Inflammatory macrophage treated with lipopolysaccharide for 4 hours (primary cell): ENCODE results near the gene ABCC1.
A peak's percentile ranks its signal among the peaks of the same experiment; 100 is the strongest.

Source experiments
- DNase-seq: peaks from one replicate; pipeline ENCODE4 v3.0.0-alpha.2; 2020

Gene ABCC1

GRCh38 chr16:15993946-15994665, 44.7 kb downstream of the ABCC1 start:
- no peak for DNase-seq

- DNase-seq, result no peak
Observed at GRCh38 chr16:15996432-15997109, 47.2 kb downstream of the ABCC1 start.

- DNase-seq, result no peak
Observed at GRCh38 chr16:16000685-16001084, 51.3 kb downstream of the ABCC1 start.

GRCh38 chr16:16001596-16002255, 52.3 kb downstream of the ABCC1 start:
- DNase-seq, result no peak

- no peak for DNase-seq
Observed at GRCh38 chr16:16003719-16004313, 54.4 kb downstream of the ABCC1 start.

GRCh38 chr16:16004314-16004749, 54.9 kb downstream of the ABCC1 start:
- no peak for DNase-seq

GRCh38 chr16:16005721-16006120, 56.3 kb downstream of the ABCC1 start:
- no peak for DNase-seq

GRCh38 chr16:16006650-16007049, 57.2 kb downstream of the ABCC1 start:
- DNase-seq, result no peak

GRCh38 chr16:16007743-16008111, 58.3 kb downstream of the ABCC1 start:
- peak; percentile 47 for DNase-seq

GRCh38 chr16:16008666-16009065, 59.2 kb downstream of the ABCC1 start:
- no peak for DNase-seq

- DNase-seq, result no peak
Observed at GRCh38 chr16:16009401-16009800, 60.0 kb downstream of the ABCC1 start.

GRCh38 chr16:16010194-16010593, 60.8 kb downstream of the ABCC1 start:
- no peak for DNase-seq

- DNase-seq, result no peak
Observed at GRCh38 chr16:16012144-16012543, 62.7 kb downstream of the ABCC1 start.

GRCh38 chr16:16013812-16014211, 64.4 kb downstream of the ABCC1 start:
- DNase-seq, result no peak

- no peak for DNase-seq
Observed at GRCh38 chr16:16014329-16015224, 65.2 kb downstream of the ABCC1 start.

- no peak for DNase-seq
Observed at GRCh38 chr16:16015849-16016248, 66.4 kb downstream of the ABCC1 start.

- DNase-seq, result no peak
Observed at GRCh38 chr16:16016388-16016964, 67.1 kb downstream of the ABCC1 start.

GRCh38 chr16:16017812-16018211, 68.4 kb downstream of the ABCC1 start:
- DNase-seq, result no peak

GRCh38 chr16:16018705-16019104, 69.3 kb downstream of the ABCC1 start:
- DNase-seq, result no peak

- no peak for DNase-seq
Observed at GRCh38 chr16:16019488-16019887, 70.1 kb downstream of the ABCC1 start.

GRCh38 chr16:16020291-16020690, 70.9 kb downstream of the ABCC1 start:
- DNase-seq, result no peak

- DNase-seq, result no peak
Observed at GRCh38 chr16:16021020-16021419, 71.6 kb downstream of the ABCC1 start.
